Transverse colon (tissue), 4 donors: Measurements from ENCODE around the gene GLIS1. TPM values are rescaled to one million over a fixed set of nuclear protein-coding genes. Genes with fewer than 3 reads are reported as not detected.

ENCODE experiments used
- DNase-seq: peaks from one replicate; pipeline ENCODE4 v3.0.0-alpha.2; 2019
- H3K27ac ChIP-seq, 4 donors: fragments of 200-600 bp; sonication (generic); 2 replicates each; pipeline ENCODE4 v1.5.1; 2016 to 2018; ENCODE audit warnings: inconsistent platforms in 4 of 4
- H3K27me3 ChIP-seq: fragments of 200-600 bp; sonication (generic); 2 replicates; pipeline ENCODE4 v1.5.1; 2017; ENCODE audit warnings: inconsistent platforms
- H3K36me3 ChIP-seq, 4 donors: fragments of 200-600 bp; sonication (generic); 2 replicates each; pipeline ENCODE4 v1.5.1; 2017 to 2019; ENCODE audit warnings: inconsistent platforms in 4 of 4
- H3K4me1 ChIP-seq, 4 donors: fragments of 200-600 bp; sonication (generic); 2 replicates each; pipeline ENCODE4 v1.5.1; 2017 to 2020; ENCODE audit warnings: inconsistent platforms in 4 of 4
- H3K4me3 ChIP-seq, 4 donors: fragments of 200-600 bp; sonication (generic); 1 replicate in 1 of 4; 2 replicates in 3 of 4; pipeline versions ENCODE4 v1.5.1 to v1.6.1; 2017 to 2019; ENCODE audit warnings: inconsistent platforms in 4 of 4
- H3K9me3 ChIP-seq, 2 donors: fragments of 200-600 bp; sonication (generic); 2 replicates each; pipeline ENCODE4 v1.5.1; 2017 to 2019; ENCODE audit warnings: inconsistent platforms in 2 of 2
- CTCF ChIP-seq, 5 experiments: fragments of 200-600 bp in 3 of 5; fragments of 450-650 bp in 2 of 5; sonication (generic) in 3 of 5; IDR thresholded peaks; 1 replicate in 2 of 5; 2 replicates in 3 of 5; pipeline ENCODE4 v1.5.1; 2016 to 2017; ENCODE audit warnings: antibody characterized with exemption in 5 of 5, inconsistent platforms in 3 of 5, mild to moderate bottlenecking in 2 of 5, moderate library complexity in 1 of 5
- EP300 ChIP-seq: sonication (generic); formaldehyde crosslinking; IDR thresholded peaks from one replicate; pipeline ENCODE4 v1.6.1; 2017; ENCODE audit warnings: antibody characterized with exemption, low read depth
- POLR2A ChIP-seq: fragments of 450-650 bp; IDR thresholded peaks from one replicate; pipeline ENCODE4 v1.6.1; 2016; ENCODE audit warnings: antibody characterized with exemption, mild to moderate bottlenecking, moderate library complexity
- POLR2AphosphoS5 ChIP-seq, 3 donors: sonication (generic); formaldehyde crosslinking; IDR thresholded peaks; one replicate each; pipeline ENCODE4 v1.6.1; 2016; ENCODE audit warnings: antibody characterized with exemption in 3 of 3
- WGBS, 2 donors: methylation state at CpG; one replicate each; pipeline ENCODE4 v1.1.5; 2018; ENCODE audit warnings: low coverage in 1 of 2; 5-methylcytosine and 5-hydroxymethylcytosine counted together
- in situ Hi-C, 4 donors: fragments of 200-750 bp; cut with MboI; loops; one replicate each; pipeline versions ENCODE4 v1.15.0 to v1.15.1; 2017; ENCODE audit warnings: low sequenced_read_pairs in 3 of 4, low pct_ligation_motif_present in 1 of 4, low pct_unique_long_range_greater_than_20kb in 1 of 4
- intact Hi-C: fragments of 100-400 bp; cut with DNase I; formaldehyde crosslinking; loops from one replicate; pipeline ENCODE4 v1.15.1; 2023; ENCODE audit warnings: low total_unique reads
- total RNA-seq, 4 donors: library from RNA; depleted of rRNA; stranded (reverse); fragments of >200 nt; gene quantifications; one replicate each; pipeline ENCODE4 v1.1.0, GENCODE V29; 2016

Gene GLIS1
- total RNA-seq, 4 donors from 2014 or later, result 0.16 to 0.75 (median 0.27) TPM; not detected in 1

- 78 to 83% methylated on average over 1 to 4 of the region's 4 CpGs for WGBS, 2 donors
- H3K36me3 ChIP-seq, result no peaks in the 10 kb centered on the region
- in situ Hi-C loops, result no loop called here
- no peaks in the 10 kb centered on the region for H3K4me1 ChIP-seq
- no peak overlapping the region for H3K27ac ChIP-seq
- DNase-seq, result no peak
- intact Hi-C loops, result no loop called here
- no peak overlapping the region for H3K4me3 ChIP-seq
- no peak for TF ChIP-seq EP300
- TF ChIP-seq POLR2A, result no peak
- TF ChIP-seq CTCF (IDR thresholded peaks at IDR 0.05), result no peak
- TF ChIP-seq POLR2AphosphoS5 (IDR thresholded peaks at IDR 0.05), result no peak
- H3K27me3 ChIP-seq, result no peaks in the 10 kb centered on the region
- no peaks in the 10 kb centered on the region for H3K9me3 ChIP-seq
Observed at GRCh38 chr1:53639996-53640700, 98.8 kb downstream of the GLIS1 start.

GRCh38 chr1:53639251-53639763, 99.7 kb downstream of the GLIS1 start:
- WGBS, 2 donors, result 51% methylated on average over 13 of the region's 16 CpGs; no CpG with 5 or more reads in 1 of the 2 donors
- no peak for TF ChIP-seq CTCF (IDR thresholded peaks at IDR 0.05)
- Histone ChIP-seq H3K27me3 (no peaks in the 10 kb centered on the region), H3K4me3 (no peak overlapping the region), H3K4me1 (no peaks in the 10 kb centered on the region), H3K9me3 (no peaks in the 10 kb centered on the region), H3K36me3 (no peaks in the 10 kb centered on the region), H3K27ac (no peak overlapping the region)
- in situ Hi-C loops (no loop called here), intact Hi-C loops (no loop called here)
- DNase-seq, result no peak

- intact Hi-C loops (no loop called here), in situ Hi-C loops (no loop called here)
- 93% methylated on average over 8 of the region's 8 CpGs; no CpG with 5 or more reads in 1 of the 2 donors for WGBS, 2 donors
Observed at GRCh38 chr1:53638360-53639035, 100.5 kb downstream of the GLIS1 start.

More at GRCh38 chr1:53638360-53639035, 100.5 kb downstream of the GLIS1 start:
- Histone ChIP-seq H3K36me3 (no peaks in the 10 kb centered on the region), H3K4me1 (no peaks in the 10 kb centered on the region), H3K27ac (no peak overlapping the region), H3K4me3 (no peak overlapping the region), H3K9me3 (no peaks in the 10 kb centered on the region), H3K27me3 (no peaks in the 10 kb centered on the region)
- TF ChIP-seq POLR2AphosphoS5 (IDR thresholded peaks at IDR 0.05), result no peak
- no peak for TF ChIP-seq CTCF (IDR thresholded peaks at IDR 0.05)
- no peak for TF ChIP-seq EP300
- TF ChIP-seq POLR2A, result no peak
- DNase-seq, result no peak
